Superior temporal gyrus (tissue), 1 donor: ENCODE results near the gene TMEM200B.
"Not testable (repeated sequence)": the region's sequence is repeated elsewhere in the genome, so short reads cannot be mapped to it uniquely, and the experiment has no call there.

Source experiments
- DNase-seq: peaks from one replicate; pipeline ENCODE4 v3.0.0-alpha.2; 2016; ENCODE audit errors: extremely low spot score

Gene TMEM200B

GRCh38 chr1:29123887-29124365, at the start of gene TMEM200B:
TSS of gene TMEM200B (minus strand) at chr1:29123903. CDS start at chr1:29121828, 2,075 bp downstream.
- no peak for DNase-seq

- DNase-seq = no peak
Observed at GRCh38 chr1:29172415-29172939, 48.8 kb upstream of the TMEM200B start.

- DNase-seq = no peak
Observed at GRCh38 chr1:29171521-29171920, 47.8 kb upstream of the TMEM200B start.

GRCh38 chr1:29171089-29171488, 47.4 kb upstream of the TMEM200B start:
- DNase-seq = no peak

DNA sequence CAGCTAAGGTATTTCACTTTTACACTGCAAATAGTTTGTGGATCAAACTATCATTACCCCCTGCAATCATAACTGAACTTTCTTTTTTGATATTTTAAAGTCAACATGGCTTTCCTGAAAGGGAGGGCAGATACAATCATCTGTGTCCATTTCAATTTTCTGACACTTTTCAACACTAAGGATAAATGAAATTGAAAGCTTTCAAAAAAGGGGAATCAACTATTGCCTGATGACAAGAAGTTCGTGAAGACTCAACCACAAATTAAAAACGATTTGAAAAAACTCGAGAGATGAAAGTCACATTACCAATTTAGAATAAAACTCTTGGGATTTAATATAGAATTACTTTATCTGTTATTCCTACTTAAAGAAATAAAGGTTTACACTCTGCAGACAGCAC, 46.3 kb upstream of the TMEM200B start:
- DNase-seq = no peak

- no peak for DNase-seq
Observed at GRCh38 chr1:29167904-29168303, 44.2 kb upstream of the TMEM200B start.

DNA sequence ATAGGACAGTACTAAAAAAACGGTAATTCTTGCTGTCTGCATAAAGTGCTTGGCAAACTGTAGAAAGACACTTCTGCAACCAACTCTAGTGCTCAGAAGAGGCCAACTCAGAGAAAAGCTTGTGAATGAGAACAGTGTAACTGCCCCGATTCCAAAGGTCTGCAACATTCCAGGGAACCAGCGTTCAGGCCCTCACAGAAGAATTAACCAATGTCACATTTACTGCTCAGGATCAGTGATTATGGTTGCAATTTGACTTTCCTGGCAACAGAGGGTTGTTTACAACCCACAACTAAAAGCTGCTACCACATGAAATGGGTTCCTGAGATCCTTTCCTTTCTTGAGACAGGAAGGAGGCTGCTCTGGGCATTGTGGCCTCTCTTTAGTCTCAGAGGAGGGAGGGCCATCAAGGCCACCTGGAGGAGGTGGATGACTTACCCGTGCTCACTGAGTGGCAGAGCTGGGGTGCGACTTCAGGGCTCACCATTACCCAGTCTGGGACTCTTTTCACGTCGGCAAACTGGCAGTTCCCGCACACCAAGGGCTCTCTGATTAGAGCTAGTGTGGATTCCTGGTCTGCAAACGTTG, 42.7 kb upstream of the TMEM200B start:
- DNase-seq = no peak

GRCh38 chr1:29164588-29164987, 40.9 kb upstream of the TMEM200B start:
- DNase-seq = no peak

DNA sequence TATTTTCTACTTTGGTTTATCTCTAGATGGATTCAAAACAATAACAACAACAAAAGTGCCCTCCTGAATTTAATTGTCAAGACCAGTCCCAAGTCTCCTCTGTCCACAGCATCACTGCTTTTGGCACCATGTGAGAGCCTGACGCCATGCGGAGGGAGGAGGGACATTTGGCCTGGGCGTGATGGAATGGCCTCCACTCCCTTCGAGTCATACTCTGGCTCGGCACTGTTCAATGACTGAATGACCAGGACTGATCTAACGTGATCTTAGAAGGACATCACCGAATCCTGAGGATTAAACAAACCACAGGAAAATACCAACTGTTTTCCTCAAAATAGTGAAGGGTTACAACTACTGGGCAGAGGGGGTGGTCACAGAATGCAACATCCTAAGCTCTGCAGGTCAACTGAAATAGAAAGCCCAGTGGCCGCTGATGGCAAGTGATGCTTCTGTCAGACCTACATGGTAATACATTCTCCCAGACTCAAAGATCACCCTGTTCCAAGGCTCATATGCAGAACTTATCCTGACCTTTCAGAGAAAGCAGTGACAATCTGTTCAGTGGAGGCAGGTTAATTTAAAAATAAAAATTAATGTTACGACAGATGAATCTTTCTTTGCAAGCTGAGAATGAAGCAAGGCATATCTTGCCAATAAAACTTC, 38.9 kb upstream of the TMEM200B start:
- DNase-seq = no peak

DNA sequence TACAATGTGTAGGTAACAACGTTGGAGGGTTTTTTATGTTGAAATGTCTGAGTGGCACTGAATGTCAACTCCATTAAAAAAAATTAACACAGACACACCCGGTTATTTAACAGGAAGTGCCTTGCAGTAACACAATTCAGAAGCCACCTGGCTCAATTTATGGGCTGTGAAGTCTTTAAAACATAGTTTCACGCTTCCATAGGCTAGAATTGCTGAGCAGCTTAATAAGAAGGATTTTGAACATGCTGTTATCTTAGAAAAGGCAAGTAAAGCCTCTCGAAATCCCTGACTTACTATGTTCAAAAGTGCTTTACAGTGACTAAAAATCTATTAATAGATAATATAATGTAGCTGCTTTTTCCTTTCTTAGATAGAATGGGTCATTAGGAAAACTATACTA, 38.3 kb upstream of the TMEM200B start:
- DNase-seq = no peak

- DNase-seq = no peak
Observed at GRCh38 chr1:29159773-29160172, 36.1 kb upstream of the TMEM200B start.

GRCh38 chr1:29157269-29157601, 33.5 kb upstream of the TMEM200B start:
- no peak for DNase-seq

DNA sequence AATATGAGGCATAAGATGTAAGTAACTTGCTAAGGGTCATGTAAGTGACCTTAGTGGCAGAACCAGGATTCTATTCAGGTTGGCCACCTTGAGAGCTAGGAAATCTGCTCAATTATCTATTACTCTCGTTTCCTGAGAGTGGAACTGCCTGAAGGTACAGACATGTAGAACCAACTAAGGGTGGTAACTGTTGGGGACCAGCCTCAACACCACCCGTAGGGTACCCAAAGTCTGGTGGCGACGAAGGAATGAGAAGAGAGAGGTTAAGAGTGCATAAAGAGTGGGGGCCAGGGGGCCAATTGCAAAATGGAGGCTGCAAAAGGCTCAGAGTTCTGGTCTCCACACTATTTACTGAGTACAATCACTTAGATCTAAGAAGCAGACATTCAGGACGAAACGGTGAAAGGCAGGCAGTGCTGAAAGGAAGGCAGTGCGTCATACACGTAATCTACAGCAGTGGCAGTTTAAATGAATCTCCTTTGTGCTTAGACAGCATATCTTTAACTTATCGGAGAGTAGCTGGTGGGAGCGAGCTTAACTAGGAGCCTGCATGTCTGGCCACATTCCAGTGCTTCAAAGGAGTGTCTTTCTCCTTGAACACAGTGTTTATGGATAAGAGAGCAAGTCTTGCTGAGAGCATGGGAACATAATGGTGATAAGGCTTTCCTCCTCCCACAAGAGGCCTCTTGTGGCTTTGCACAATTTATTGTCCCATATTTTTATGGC, 33.0 kb upstream of the TMEM200B start:
- no peak for DNase-seq

GRCh38 chr1:29152046-29152805, 28.5 kb upstream of the TMEM200B start:
- DNase-seq = no peak

- not testable (repeated sequence) for DNase-seq
Observed at GRCh38 chr1:29150346-29150745, 26.6 kb upstream of the TMEM200B start.

DNA sequence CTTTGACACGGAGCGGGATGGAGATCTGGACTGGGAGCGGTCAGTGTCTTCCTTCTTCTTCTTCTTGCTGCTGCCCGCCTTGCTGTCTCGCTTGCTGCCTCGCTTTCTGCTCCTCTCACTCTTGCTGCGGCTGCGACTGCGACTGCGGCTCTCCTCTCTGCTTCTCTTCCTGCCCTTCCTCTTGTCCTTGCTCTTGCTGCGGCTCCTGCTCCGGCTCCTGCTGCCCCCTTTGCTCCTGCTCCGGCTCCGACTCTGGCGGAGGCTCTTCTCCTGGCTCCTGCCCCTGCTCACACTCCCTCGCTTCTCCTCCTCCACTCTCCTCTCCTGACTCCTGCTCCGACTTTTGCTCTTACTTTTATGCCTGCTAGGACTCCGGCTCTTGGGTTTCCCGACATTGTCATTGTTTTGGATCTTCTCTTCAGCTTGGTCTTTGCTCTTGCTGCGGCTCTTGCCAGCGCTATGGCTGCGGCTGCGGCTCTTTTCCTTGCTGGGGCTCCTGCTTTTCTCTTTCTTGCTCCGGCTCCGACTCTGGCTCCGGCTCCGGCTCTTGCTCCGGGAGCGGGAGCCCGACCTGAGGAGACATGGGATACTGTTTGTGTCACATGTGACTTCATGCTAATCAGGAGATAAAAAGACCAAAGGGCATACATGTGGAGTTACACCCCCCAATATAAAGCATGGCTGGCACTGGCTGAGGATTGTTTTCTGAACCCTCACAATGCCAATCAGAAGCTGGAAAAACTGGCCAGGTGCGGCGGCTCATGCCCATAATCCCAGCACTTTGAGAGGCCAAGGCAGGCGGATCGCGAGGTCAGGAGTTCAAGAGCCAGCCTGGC, 25.2 kb upstream of the TMEM200B start:
- DNase-seq = no peak

- no peak for DNase-seq
Observed at GRCh38 chr1:29145739-29146437, 22.2 kb upstream of the TMEM200B start.

DNA sequence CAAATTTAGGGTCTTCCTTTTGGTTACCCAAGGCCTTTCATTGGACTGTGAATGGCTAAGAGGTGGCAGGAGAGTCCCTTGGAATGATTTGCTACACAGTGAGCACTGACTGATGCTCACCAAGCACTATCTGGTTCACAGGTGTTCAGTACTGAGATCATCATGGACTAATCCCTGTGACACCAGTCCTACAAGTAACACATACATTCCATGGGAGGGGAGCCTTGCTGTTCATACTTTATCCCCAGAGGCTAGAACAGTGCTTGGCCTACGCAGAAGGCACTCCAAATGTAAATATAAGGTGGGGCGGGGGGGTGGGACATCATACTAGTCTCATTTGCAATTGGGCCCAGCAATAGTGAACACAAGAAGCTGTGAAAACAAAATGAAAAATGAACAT, 20.5 kb upstream of the TMEM200B start:
- DNase-seq = no peak

DNA sequence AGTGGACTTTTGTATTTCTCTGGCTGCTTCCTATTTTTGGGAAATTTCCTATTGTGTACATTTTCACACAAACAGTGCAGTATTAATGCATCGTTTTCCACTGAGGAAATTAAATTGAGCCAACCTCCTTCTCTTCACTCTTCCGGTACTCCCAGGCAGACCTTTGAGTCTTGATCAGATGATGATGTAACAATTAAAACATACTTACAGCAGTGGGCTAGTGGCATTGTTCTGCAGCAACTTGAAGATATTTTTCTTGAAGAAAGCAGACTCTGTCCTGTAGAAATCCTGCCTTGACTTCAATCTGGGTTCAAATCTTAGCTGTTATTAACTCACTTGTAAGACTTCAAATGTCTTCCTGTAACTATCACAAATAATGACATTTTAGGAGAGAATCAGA, 19.0 kb upstream of the TMEM200B start:
- no peak for DNase-seq

GRCh38 chr1:29136391-29136915, 12.8 kb upstream of the TMEM200B start:
- DNase-seq = no peak
